ENCODE measurements around the gene GLIPR2.

GRCh38 chr9:36144309-36145232, 8.0 kb downstream of the GLIPR2 start:
- no peak for TF ChIP-seq POLR2A (IDR thresholded peaks at IDR 0.05; ENCODE audit: low read depth, low read length)
- TF ChIP-seq TAF1 (IDR thresholded peaks at IDR 0.05; ENCODE audit: borderline replicate concordance, low read depth, low read length): no peak
- no peak for TF ChIP-seq POLR2AphosphoS5 (IDR thresholded peaks at IDR 0.05; ENCODE audit: low read depth, low read length)

All from GM12892 (cell line).